T47D (cell line): ENCODE data around the gene LEFTY1.
"Not testable (repeated sequence)": the region's sequence is repeated elsewhere in the genome, so short reads cannot be mapped to it uniquely, and the experiment has no call there.

Source experiments
- DNase-seq, 2 experiments: peaks; one replicate each; pipeline versions ENCODE4 v3.0.0 to v3.0.0-alpha.2; 2011 to 2012; ENCODE audit warnings: low read depth in 1 of 2, low spot score in 1 of 2
- JUND ChIP-seq: IDR thresholded peaks from 2 replicates; pipeline ENCODE4 v1.6.1; 2012; ENCODE audit warnings: low read depth
- in situ Hi-C: cut with HindIII; loops from 2 replicates; pipeline ENCODE4 v1.10.0; 2016; ENCODE audit warnings: low sequenced_read_pairs, low pct_unique_long_range_greater_than_20kb

LEFTY1 gene

GRCh38 chr1:225888898-225889601, at the start of gene LEFTY1:
TSS of gene LEFTY1 (minus strand) at chr1:225889146. CDS start at chr1:225889066, 80 bp downstream.
- no peak for DNase-seq
- in situ Hi-C loops, result no loop called here
- TF ChIP-seq JUND, result no peak

- peak; percentile 36 to 63 for DNase-seq
- in situ Hi-C loops, result no loop called here
- TF ChIP-seq JUND, result no peak
These were observed 48.4 kb upstream of the LEFTY1 start for GRCh38 chr1:225937048-225937968.

- in situ Hi-C loops, result no loop called here
- DNase-seq, result no peak
- TF ChIP-seq JUND, result no peak
These were observed 47.6 kb upstream of the LEFTY1 start for GRCh38 chr1:225936523-225936922.

- in situ Hi-C loops, result not testable (repeated sequence)
These were observed 47.1 kb upstream of the LEFTY1 start for GRCh38 chr1:225936086-225936485.

GRCh38 chr1:225934711-225935110, 45.8 kb upstream of the LEFTY1 start:
- TF ChIP-seq JUND, result no peak
- no peak for DNase-seq
- in situ Hi-C loops, result no loop called here

More at GRCh38 chr1:225936086-225936485, 47.1 kb upstream of the LEFTY1 start:
- peak in 1 of 2 experiments; percentile 46 for DNase-seq

GRCh38 chr1:225933072-225933471, 44.1 kb upstream of the LEFTY1 start:
- in situ Hi-C loops, result no loop called here
- TF ChIP-seq JUND, result no peak
- no peak for DNase-seq

- DNase-seq, result no peak
These were observed 42.6 kb upstream of the LEFTY1 start for GRCh38 chr1:225931270-225932136.

GRCh38 chr1:225930566-225930965, 41.6 kb upstream of the LEFTY1 start:
- TF ChIP-seq JUND, result no peak
- in situ Hi-C loops, result no loop called here
- no peak for DNase-seq

More at GRCh38 chr1:225931270-225932136, 42.6 kb upstream of the LEFTY1 start:
- no peak for TF ChIP-seq JUND
- in situ Hi-C loops, result no loop called here

GRCh38 chr1:225929462-225929861, 40.5 kb upstream of the LEFTY1 start:
- in situ Hi-C loops, DNase-seq: not testable (repeated sequence)

- TF ChIP-seq JUND, result no peak
- DNase-seq, result no peak
- in situ Hi-C loops, result no loop called here
These were observed 39.5 kb upstream of the LEFTY1 start for GRCh38 chr1:225928186-225929175.

GRCh38 chr1:225926551-225927113, 37.7 kb upstream of the LEFTY1 start:
- TF ChIP-seq JUND, result no peak

More at GRCh38 chr1:225926551-225927113, 37.7 kb upstream of the LEFTY1 start:
- DNase-seq, result no peak
- in situ Hi-C loops, result no loop called here
